GM19438 (cell line): ENCODE measurements around the gene PRSS12.
"Not testable (repeated sequence)": the region's sequence is repeated elsewhere in the genome, so short reads cannot be mapped to it uniquely, and the experiment has no call there.

ENCODE experiments used
- ATAC-seq: cut with Tn5 transposase; IDR thresholded peaks from one replicate; pipeline ENCODE4 v1.9.1; 2021; ENCODE audit warnings: low read depth; ENCODE audit not compliant: unreplicated experiment

The PRSS12 gene

DNA sequence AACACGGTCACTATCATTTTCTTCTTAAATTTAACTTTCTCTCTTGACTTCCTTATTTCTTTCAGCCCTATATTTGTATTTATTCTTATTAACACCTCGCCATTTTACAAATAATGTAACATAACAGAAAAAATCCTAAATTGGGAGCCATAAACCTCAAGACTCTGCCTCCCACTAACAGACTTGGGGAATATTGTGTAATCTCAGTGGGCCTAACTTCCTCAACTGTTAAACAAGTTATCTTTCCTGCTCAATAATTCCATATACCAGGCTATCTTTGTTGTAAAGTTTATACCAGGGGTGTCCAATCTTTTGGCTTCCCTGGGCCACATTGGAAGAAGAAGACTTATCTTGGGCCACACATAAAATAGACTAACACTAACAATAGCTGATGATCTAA lies 26.2 kb downstream of the PRSS12 start:
- ATAC-seq = no peak

DNA sequence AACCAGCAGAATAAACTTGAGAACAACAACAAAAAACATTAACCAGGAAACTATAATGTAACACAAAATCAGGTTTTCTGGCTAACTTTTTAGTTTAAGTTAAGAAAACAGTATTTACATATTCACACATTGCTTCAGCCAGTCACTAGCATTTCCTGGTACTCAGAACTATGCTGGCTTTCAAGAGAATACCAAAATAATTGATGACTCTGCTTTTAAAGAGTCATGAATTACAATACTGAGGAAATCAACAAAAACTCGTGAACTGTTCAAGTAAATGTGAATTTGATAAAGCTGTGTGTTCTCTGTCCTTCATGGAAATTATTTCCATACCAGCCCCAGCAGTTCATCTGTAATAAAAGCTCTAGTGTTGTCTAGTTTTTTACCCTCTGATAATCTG lies 27.4 kb downstream of the PRSS12 start:
- no peak for ATAC-seq

DNA sequence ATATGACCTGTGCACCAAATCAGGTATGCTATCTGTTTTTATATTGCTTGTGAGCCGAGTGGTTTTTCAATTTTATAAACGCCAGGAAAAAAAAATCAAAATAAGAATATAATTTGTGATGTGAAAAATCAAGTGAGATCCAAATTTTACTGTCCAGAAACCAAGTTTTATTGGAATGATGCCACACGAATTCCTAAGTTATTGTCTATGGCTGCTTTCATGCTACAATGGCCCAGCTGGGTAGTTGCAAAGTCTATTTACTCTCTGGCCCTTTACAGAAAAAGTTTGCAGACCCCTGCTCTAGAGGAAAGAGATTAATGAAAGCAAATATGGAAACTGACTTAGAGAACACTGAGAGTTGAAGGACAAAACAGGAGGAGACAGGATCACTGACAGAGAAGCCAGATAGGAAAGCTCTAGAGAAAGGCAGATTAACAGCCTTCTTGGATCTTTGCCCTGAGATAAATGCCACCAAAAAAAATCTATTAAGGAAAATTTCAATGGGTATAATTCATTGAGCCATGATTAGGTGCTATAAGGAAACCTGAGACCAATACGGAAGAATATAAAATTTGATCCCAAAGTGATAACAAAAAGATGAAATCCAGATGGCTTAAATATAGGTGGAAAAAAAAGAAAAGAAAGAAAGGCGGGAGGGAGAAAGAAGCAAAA lies 29.8 kb downstream of the PRSS12 start:
- no peak for ATAC-seq

DNA sequence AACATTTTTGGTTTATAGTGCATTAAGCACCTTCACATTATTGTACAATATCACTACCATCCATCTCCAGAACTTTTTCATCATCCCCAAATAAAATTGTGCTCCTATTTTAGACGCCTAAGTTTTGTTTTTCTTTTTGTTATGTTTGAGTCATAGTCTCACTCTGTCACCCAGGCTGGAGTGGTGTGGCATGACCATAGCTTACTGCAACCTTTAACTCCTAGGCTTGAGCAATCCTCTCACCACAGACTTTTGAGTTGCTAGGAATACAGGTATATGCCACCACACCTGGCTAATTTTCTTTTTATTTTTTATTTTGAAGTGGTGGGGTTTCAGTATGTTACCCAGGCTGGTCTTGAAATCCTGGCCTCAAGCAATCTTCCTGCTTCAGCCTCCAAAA lies 33.9 kb downstream of the PRSS12 start:
- ATAC-seq = no peak

DNA sequence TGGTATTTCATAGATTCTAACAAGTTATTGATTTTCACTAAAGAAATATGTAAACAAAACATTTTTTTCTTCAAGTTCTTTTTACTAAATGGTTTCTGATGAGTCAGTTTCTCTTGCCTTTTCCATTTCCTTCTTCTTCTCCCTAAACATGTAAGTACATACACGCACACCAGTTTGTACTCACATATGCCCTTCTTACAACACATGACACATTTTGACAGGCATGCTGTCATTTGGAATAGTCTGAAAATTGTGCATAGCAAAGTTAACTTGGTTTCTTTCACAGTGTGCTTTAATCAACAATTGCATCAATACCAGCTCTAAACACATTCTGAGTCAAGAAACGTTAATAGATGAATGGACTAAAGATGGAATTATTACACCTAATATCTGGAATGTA lies 35.1 kb downstream of the PRSS12 start:
- no peak for ATAC-seq

DNA sequence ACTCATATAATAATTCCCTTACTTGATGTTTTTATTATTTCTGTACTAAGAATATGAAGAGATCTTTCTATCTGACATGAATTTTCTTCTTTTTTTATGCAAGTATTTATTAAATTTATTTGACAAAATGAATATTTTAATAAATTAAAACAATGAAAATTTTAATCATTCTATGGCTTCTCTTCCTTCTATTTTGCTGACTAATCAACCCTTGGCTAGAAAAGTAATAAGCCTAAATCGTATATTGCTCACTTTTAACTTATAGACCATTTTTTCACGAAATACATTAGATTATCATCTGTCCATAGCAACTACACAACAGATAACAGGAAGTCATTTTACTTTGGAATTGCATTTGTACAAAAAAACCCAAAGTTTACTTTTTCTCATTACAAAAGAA lies 38.6 kb downstream of the PRSS12 start:
- ATAC-seq = no peak

DNA sequence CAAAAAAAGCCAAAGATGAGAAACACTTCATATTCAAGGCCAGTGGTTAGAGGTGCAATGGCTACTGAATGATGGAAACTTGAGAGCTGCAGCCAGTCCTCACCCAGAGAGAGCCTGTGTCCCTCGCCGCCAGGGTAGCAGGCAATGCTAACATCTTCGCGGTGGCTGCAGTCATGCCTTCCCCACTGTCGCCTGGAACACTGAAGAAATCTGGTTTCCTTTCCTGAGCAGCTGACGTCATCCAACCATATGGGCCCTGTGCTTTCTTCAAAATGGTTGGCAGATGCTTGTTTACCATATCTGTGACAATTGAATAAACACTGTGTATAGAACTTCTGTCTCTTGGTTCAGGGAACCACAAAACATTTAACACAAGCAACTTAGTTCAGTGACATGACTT lies 39.7 kb downstream of the PRSS12 start:
- no peak for ATAC-seq

DNA sequence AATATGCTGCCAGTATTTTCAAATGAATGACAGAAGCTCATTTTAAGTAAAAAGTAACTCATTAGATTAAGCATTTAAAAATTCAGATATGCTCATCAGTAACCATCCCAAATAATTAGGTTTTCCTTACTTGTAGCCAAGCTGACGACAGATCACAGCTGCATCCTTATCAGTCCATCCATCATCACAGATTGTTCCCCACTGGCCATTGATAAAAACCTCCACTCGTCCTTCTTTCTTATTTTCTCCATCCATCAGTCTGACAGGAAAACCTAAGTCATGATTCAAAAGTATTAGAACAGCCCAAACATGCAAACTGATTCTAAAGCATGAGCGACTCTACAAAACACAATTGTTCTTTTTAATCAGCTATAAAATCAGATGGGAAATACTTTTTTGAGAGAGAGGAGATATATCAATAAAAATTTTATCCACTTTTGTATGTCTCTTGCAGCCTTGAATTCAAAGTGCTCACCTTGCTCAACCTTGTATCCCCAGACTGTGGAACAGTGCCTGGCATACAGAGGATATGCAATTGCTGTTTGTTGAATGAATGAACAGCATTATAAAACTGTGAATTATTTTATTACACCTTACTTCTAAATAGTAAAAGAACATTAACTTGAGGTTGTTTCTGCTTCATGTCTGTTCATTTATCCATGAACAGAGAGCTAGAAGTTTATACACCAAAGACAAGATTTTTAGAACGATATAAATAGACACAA lies 44.3 kb downstream of the PRSS12 start:
- no peak for ATAC-seq

DNA sequence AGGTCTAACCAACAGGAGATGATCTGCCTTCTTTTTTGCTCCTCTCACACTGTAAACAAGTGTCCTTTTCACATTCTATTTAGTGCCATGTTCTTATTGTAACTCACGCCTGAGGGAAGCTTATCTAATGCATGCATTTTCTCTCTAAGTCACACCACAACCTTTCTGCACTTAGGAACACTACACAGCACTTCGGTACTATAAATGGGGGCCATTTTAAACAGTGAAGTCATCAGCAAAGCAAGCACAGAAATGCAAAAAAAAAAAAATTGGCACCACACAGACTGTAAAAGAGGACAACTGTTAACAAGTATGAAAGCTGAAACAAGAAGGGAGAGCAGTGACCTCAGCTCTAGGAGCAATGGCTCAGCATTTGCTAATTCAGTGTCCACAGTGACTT lies 45.2 kb downstream of the PRSS12 start:
- no peak for ATAC-seq

DNA sequence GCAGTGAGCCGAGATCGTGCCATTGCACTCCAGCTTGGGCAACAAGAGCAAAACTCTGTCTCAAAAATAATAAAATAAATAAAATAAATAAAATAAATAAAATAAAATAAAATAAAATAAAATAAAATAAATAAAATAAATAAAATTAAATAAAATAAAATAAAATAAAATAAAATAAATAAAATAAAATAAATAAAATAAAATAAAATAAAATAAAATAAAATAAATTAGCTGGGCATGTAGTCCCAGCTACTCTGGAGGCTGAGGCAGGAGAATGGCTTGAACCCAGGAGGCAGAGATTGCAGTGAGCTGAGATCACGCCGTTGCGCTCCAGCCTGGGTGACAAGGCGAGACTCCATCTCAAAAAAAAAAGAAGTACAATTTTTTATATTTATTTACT lies 53.2 kb downstream of the PRSS12 start:
- not testable (repeated sequence) for ATAC-seq

DNA sequence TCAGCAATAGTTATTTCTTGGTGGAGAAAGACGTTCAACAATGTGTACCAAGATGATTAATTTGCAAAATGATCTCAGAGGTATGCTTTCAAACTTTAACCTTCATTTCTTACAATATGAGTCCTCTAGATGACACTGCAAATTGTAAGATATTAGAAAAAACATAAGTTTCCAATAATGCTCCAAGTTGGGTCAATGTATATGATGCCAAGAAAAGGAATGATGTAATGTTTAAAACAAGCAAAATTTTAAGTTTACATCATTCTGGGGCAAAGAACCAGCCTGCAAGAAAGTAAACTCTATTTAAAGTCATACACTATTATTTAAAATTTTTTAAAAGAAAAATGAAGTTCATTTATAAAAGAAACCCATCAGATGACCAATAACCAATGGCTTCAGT lies 56.1 kb downstream of the PRSS12 start:
- no peak for ATAC-seq

DNA sequence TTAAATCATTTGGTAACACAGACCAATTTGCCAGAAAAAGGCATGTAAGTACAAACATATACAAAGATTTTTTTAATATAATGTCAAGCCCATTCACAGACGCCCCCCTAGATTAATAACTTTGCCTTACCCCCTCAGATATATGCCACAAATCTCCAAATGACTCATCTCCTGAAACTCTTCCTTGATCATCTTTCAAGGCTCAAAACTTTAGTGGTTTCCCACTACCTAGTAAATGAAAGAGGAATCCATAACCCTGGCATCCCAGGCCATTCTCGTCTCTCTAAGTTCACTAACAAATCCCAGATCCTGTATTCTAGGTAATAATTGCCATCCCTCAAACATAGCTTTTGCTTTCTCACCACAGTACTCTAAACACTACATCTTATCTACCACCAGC lies 61.9 kb downstream of the PRSS12 start:
- ATAC-seq = no peak

DNA sequence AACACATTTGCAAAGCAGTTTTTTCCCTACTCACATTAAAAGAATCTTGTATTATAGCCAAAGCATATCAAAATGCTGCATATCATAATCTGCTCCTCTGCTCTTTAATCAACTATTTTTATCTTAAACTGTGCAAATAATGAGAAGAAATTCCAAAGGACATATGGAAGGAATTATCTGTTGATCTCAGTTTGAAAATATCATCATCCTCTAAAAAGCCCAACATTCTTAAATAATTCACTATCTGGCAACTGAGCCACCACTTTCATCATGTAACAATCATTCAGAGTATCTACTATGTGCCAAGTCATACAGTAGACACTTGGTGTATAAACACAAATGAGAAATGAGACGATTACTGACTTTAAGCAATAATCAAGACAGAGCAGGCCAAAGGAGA lies 63.0 kb downstream of the PRSS12 start:
- no peak for ATAC-seq

DNA sequence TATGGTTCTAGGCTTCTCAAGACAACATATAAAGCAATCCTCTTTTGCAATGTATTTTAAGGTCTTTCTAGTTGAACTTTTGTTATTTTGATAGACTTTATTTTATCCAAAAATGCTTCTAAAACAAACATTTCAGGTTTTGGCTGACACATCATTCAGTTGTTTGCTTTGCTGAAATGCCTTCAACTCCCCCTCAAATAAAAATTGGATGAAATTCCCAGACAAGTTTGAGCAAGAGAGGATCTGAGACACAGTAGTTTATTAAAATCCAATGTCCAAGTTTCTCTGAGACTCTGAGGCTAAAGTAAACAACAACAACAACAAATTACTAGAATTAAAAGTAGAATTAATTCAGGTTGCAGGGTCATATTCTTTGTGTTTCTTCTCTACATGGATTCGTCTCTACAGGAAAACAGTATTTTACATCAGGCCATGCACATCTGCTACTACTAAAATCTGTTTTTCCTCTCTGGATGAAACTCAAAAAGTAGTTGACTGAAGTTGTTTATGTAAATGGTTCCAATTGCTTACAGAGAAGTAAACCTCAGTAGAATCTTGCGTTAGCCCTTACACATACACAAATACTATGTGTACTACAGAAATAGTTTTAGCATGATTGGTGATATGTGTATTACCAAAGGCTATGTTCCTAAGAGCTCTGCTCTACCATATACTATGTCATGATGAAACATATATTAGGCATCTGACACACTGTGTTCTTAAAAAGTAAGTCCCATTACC lies 64.9 kb downstream of the PRSS12 start:
- no peak for ATAC-seq

DNA sequence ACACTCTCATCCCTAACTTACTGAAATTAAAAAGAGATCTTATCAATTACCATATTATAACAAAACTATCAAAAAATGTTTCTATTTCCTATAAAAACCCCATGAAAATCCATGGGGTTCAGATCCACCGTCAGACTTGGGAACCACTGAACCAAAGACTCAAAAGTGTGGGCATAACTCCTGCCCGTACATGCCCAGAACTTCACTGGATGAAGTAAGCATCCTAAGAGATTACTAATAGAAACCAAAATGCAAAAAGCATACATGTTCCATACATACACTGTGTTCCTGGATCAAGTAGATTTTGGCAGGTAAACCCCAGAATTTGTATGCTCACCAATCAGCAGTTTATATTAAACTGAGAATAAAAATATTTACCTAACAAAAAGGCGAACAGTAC lies 66.1 kb downstream of the PRSS12 start:
- no peak for ATAC-seq

DNA sequence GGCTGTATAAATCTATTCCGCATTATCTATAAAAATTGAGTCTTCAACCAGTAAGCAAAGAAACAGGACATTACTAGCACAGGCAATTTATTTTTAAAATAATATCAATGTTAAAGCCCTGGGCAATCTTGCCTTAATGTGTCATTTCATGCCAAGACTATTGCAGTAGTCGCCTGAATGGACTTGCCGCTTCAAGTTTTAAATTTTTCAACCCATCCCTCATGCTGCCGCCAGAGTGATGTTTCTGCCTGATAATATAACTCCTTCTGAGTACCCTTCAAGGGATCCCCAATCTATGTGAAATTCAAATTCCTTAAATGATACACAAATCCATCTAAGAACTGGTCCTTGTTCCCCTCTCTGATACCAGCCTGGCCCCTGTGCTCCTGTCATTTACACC lies 66.9 kb downstream of the PRSS12 start:
- ATAC-seq = no peak

DNA sequence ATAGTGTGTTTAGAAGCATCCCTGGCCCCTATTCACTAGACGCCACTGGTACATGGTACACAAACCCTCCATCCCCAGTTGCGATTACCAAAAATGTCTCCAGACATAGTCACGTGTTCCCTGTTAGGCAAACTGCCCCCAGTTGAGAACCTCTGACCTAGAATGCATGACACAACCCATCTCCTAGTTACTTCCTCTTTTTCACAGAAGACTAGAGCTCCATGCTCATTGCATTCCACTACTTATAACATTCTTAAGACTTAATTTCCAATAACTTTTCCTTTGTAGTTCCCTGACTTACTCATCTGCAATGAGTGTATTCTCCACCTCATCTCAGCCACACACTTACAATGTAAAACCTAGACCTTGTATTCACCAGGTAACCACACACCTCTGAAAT lies 68.6 kb downstream of the PRSS12 start:
- peak; percentile 45 for ATAC-seq

DNA sequence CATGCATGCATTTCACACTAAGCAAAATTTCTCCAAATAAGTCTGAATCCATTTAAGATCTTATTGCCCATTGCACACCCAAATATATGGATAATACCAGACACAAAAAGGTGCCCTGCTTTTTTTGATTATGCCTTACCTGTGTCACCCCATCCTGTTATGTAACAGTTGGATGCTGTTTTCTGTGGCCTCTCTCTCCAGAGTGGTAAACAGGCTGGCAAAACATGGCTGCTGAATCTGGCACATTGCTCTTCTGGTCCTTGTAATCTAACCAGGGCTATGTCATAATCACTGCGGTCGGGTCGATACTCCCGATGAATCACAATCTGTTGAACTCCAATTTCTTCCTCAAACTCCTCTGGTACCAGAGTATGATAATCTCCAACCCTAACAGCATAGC lies 70.1 kb downstream of the PRSS12 start:
- no peak for ATAC-seq

DNA sequence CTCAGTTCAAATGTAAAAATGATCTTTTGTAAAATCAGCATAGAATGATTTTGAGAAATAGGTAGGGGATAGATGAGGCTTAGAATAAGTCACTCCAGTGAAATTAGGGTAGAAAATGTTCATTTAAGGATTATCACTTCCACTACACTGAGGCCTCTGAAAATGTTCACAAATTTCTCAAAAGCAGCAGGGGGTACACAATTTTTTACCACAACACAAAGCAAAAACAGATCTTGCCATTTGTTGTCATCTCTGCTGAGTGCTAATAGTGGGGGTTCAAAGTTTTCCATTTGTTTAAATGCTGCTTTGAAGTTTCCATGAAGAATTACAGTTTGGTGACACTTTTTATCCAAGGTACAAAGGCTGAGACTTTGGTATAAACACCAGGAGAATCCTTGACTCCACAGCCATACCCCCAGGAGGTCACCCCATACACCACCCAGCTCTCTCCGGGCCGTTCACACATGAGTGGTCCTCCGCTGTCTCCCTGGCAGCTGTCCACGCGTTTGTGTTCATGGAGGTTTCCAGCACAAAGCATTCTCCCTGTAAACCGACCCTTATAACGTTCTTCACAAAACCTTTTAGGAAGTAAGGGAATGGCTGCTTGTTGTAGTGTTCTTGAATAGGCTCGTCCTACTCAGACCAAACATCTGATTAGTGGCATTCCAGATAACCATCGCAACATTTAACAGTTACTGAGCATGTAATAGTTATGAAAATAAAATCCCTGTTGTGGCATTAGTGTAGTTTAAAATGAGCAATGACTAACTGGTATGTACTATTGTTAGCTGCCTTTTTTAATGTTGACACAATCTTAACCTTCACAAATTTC lies 71.0 kb downstream of the PRSS12 start:
- ATAC-seq = no peak

DNA sequence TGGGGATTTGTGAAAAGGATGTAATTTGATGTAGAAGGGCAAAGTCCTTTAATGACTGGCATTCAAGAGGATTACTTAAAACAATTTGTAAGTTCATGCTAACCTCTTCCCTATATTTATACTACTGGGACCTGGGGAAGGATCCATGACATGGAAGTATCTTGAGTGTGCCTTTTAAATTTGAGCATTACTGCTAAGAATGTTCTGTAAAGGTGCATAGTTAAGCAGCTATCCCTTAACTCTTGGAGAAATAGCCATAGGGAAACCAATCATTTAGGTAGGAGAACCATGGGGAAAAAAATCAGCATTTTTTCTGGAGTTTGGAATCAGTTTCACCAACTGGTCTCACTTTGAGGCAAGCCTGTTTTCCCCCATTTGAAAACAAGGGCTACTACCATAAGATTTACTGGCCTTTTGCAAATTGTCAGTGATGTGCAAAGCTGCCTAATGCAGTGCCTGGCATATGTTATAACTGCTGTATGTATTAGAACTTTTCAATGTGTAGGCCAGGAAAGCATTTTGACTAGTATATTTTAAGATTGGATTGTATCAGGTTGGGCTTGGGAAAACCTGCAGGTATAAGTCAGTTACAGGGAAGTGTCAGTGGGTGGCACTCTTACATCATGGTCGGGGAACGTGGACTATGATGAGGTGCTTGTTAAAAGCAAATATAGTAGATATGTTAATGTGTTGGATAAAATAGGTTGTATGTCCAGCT lies 72.1 kb downstream of the PRSS12 start:
- peak; percentile 21 for ATAC-seq
